ENCODE measurements around the gene TRMT61A. TPM values are rescaled to one million over a fixed set of nuclear protein-coding genes. Genes with fewer than 3 reads are reported as not detected.

The TRMT61A gene
- total RNA-seq, 1 experiment from 2014 or later, result 15.5 TPM

DNA sequence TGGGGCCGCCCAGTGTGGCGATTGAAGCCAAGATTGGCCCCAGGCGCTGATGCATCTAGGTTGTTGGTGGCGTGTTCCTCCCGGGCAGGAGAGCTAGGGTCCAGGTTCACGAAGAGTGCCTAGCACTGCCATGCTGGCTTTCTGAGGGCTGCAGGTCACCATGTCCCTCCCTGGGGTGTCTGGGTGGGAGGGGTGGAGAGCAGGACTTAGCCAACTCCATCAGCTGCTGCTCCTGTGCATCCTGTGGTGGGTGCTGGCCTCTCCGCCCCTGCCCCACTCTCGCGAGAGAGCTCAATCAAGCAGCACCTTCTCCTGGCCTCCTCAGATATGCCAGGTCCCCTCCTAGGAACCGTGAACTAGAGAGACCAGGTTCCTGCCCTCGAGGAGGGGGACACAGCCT, 1.8 kb downstream of the TRMT61A start:
- H3K4me1 Mint-ChIP-seq, result peaks cover 15% of the 10 kb centered on the region
- no peak for TF ChIP-seq ETV6 (CRISPR knock-in tag; IDR thresholded peaks at IDR 0.05)
- TF ChIP-seq ZNF416 (CRISPR knock-in tag; IDR thresholded peaks at IDR 0.05), result no peak
- TF ChIP-seq IRF1 (CRISPR knock-in tag; IDR thresholded peaks at IDR 0.05), result no peak
- TF ChIP-seq E2F1 (CRISPR knock-in tag; IDR thresholded peaks at IDR 0.05), result no peak
- no peak for TF ChIP-seq SP1 (CRISPR knock-in tag; conservative IDR thresholded peaks at IDR 0.05)
- TF ChIP-seq, protein P1, sequence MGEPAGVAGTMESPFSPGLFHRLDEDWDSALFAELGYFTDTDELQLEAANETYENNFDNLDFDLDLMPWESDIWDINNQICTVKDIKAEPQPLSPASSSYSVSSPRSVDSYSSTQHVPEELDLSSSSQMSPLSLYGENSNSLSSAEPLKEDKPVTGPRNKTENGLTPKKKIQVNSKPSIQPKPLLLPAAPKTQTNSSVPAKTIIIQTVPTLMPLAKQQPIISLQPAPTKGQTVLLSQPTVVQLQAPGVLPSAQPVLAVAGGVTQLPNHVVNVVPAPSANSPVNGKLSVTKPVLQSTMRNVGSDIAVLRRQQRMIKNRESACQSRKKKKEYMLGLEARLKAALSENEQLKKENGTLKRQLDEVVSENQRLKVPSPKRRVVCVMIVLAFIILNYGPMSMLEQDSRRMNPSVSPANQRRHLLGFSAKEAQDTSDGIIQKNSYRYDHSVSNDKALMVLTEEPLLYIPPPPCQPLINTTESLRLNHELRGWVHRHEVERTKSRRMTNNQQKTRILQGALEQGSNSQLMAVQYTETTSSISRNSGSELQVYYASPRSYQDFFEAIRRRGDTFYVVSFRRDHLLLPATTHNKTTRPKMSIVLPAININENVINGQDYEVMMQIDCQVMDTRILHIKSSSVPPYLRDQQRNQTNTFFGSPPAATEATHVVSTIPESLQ (CRISPR knock-in tag; IDR thresholded peaks at IDR 0.05), result no peak
- no peak for TF ChIP-seq CREB1 (CRISPR knock-in tag; IDR thresholded peaks at IDR 0.05)
- no peak for TF ChIP-seq NFYB (CRISPR knock-in tag; conservative IDR thresholded peaks at IDR 0.05; ENCODE audit: low read depth)
- TF ChIP-seq ZBTB43 (CRISPR knock-in tag; IDR thresholded peaks at IDR 0.05), result no peak
- no peak overlapping the region for H3K27ac Mint-ChIP-seq
- ChIA-PET CTCF (interaction anchor here (0.5 to 5.8 kb wide), 5 partner anchors 10 to 133 kb away, joined by 4 to 46 read pairs (median 25); no protein-coding TSS in a partner anchor), POLR2A (interaction anchor here (0.6 to 0.9 kb wide), 2 partner anchors 9 to 10 kb away, joined by 3 read pairs; no protein-coding TSS in a partner anchor)
- H3K9me3 Mint-ChIP-seq, result no peaks in the 10 kb centered on the region
- ATAC-seq (no peak), DNase-seq (ENCODE audit: low spot score) (no peak)
- peaks cover under 1% of the 10 kb centered on the region for H3K27me3 Mint-ChIP-seq (ENCODE audit: low read depth)
- no peaks in the 10 kb centered on the region for H3K36me3 Mint-ChIP-seq
- H3K4me3 Mint-ChIP-seq, result peak overlapping the region; percentile 93; the same call in 1 of the 2 replicates

GRCh38 chr14:103531421-103532215, 2.6 kb downstream of the TRMT61A start:
- H3K9me3 Mint-ChIP-seq, result no peaks in the 10 kb centered on the region
- H3K36me3 Mint-ChIP-seq, result no peaks in the 10 kb centered on the region
- H3K27me3 Mint-ChIP-seq (ENCODE audit: low read depth), result no peaks in the 10 kb centered on the region; the same call in 1 of the 2 replicates
- CTCF ChIA-PET, result interaction anchor here (1.1 to 5.8 kb wide), 4 partner anchors 11 to 31 kb away, joined by 4 to 46 read pairs (median 26); no protein-coding TSS in a partner anchor
- TF ChIP-seq NFATC4 (CRISPR knock-in tag; IDR thresholded peaks at IDR 0.05) (no peak), JUN (CRISPR knock-in tag; IDR thresholded peaks at IDR 0.05) (no peak), EMX1 (CRISPR knock-in tag; IDR thresholded peaks at IDR 0.05) (no peak), MYBL2 (CRISPR knock-in tag; IDR thresholded peaks at IDR 0.05) (no peak), ZMAT4 (CRISPR knock-in tag; IDR thresholded peaks at IDR 0.05) (no peak), FOXJ3 (CRISPR knock-in tag; IDR thresholded peaks at IDR 0.05; ENCODE audit: borderline replicate concordance) (no peak), ATF1 (CRISPR knock-in tag; IDR thresholded peaks at IDR 0.05) (no peak), ZNF219 (CRISPR knock-in tag; IDR thresholded peaks at IDR 0.05; ENCODE audit: borderline replicate concordance) (no peak), OVOL2 (CRISPR knock-in tag; IDR thresholded peaks at IDR 0.05; ENCODE audit: borderline replicate concordance) (no peak), ZBTB21 (CRISPR knock-in tag; IDR thresholded peaks at IDR 0.05; ENCODE audit: borderline replicate concordance) (no peak), STAT6 (CRISPR knock-in tag; conservative IDR thresholded peaks at IDR 0.05; ENCODE audit: low read depth) (no peak)
- TF ChIP-seq, protein P2, sequence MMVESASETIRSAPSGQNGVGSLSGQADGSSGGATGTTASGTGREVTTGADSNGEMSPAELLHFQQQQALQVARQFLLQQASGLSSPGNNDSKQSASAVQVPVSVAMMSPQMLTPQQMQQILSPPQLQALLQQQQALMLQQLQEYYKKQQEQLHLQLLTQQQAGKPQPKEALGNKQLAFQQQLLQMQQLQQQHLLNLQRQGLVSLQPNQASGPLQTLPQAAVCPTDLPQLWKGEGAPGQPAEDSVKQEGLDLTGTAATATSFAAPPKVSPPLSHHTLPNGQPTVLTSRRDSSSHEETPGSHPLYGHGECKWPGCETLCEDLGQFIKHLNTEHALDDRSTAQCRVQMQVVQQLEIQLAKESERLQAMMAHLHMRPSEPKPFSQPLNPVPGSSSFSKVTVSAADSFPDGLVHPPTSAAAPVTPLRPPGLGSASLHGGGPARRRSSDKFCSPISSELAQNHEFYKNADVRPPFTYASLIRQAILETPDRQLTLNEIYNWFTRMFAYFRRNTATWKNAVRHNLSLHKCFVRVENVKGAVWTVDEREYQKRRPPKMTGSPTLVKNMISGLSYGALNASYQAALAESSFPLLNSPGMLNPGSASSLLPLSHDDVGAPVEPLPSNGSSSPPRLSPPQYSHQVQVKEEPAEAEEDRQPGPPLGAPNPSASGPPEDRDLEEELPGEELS (CRISPR knock-in tag; IDR thresholded peaks at IDR 0.05), result no peak
- TF ChIP-seq, protein P3, sequence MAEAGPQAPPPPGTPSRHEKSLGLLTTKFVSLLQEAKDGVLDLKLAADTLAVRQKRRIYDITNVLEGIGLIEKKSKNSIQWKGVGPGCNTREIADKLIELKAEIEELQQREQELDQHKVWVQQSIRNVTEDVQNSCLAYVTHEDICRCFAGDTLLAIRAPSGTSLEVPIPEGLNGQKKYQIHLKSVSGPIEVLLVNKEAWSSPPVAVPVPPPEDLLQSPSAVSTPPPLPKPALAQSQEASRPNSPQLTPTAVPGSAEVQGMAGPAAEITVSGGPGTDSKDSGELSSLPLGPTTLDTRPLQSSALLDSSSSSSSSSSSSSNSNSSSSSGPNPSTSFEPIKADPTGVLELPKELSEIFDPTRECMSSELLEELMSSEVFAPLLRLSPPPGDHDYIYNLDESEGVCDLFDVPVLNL (CRISPR knock-in tag; IDR thresholded peaks at IDR 0.05; ENCODE audit: borderline replicate concordance, low read depth), result no peak
- no peak overlapping the region for H3K27ac Mint-ChIP-seq
- ATAC-seq (no peak), DNase-seq (ENCODE audit: low spot score) (no peak)
- POLR2A ChIA-PET, result no interaction called here
- H3K4me1 Mint-ChIP-seq, result peaks cover 15% of the 10 kb centered on the region
- no peak overlapping the region for H3K4me3 Mint-ChIP-seq
